Heart left ventricle (tissue), 13 donors: Measurements from ENCODE around the gene LARP4.

Experiments used
- POLR2A ChIP-seq, 2 donors: fragments of 450-650 bp; IDR thresholded peaks; one replicate each; pipeline ENCODE4 v1.6.1; 2017; ENCODE audit warnings: antibody characterized with exemption in 2 of 2, mild to moderate bottlenecking in 2 of 2, moderate library complexity in 2 of 2
- TF ChIP-seq, protein P1 (sequence below), 12 donors: fragments of 200-600 bp; sonication (generic) in 4 of 12; IDR thresholded peaks; one replicate each; pipeline versions ENCODE4 v1.5.0 to v1.8.0; 2018 to 2022; ENCODE audit warnings: antibody characterized with exemption in 12 of 12, mild to moderate bottlenecking in 5 of 12
- donor health status: ischemic (EF 13 %, LVEDD 7.1; RV severe dilation, severe dysfunction).
- donor health status: DM: no; HTN: yes; CAD: no.
- donor health status: DM: no; HTN: no; CAD: no.
- donor health status: ischemic (EF 25% LVEDD 6.9; RV normal size, moderate dysfunction).
- donor health status: ischemic (EF 25% LVEDD 5.7; RV mildly dilated, moderate dysfunction).
- donor health status: ischemic (EF 35%, LVEDD 5.7; RV mildly dilated, moderate dysfunction).
- donor health status: nonischemic (EF 11% LVEDD 7.7; RV severe dilation, severe dysfunction).
- donor health status: DM: yes; HTN: yes; CAD: no.
- donor health status: PGD.
- donor health status: ischemic (EF 29% LVEDD 5.4; RV normal size, mild dysfunction).
- donor health status: nonischemic (EF 23%, LVEDD 6.1; RV moderate dilation, normal function).

DNA sequence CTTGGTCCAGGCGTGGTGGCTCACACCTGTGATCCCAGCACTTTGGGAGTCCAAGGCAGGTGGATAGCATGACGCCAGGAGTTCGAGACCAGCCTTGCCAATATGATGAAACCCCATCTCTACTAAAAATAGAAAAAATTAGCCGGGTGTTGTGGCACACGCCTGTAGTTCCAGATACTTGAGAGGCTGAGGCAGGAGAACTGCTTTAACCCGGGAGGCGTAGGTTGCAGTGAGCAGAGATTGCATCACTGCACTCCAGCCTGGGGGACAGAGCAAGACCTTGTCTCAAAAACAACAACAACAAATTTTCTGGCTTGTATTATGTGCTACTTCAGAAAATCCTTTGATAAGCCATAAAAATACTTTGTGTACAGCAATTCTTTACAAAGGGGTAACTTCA, 41.1 kb downstream of the LARP4 start:
- TF ChIP-seq, protein P1, sequence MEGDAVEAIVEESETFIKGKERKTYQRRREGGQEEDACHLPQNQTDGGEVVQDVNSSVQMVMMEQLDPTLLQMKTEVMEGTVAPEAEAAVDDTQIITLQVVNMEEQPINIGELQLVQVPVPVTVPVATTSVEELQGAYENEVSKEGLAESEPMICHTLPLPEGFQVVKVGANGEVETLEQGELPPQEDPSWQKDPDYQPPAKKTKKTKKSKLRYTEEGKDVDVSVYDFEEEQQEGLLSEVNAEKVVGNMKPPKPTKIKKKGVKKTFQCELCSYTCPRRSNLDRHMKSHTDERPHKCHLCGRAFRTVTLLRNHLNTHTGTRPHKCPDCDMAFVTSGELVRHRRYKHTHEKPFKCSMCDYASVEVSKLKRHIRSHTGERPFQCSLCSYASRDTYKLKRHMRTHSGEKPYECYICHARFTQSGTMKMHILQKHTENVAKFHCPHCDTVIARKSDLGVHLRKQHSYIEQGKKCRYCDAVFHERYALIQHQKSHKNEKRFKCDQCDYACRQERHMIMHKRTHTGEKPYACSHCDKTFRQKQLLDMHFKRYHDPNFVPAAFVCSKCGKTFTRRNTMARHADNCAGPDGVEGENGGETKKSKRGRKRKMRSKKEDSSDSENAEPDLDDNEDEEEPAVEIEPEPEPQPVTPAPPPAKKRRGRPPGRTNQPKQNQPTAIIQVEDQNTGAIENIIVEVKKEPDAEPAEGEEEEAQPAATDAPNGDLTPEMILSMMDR (IDR thresholded peaks at IDR 0.05), result no peak
- TF ChIP-seq POLR2A (IDR thresholded peaks at IDR 0.05), result no peak
